PC-9 (cell line): ENCODE measurements around the gene GAA. TPM values are rescaled to one million over a fixed set of nuclear protein-coding genes. Genes with fewer than 3 reads are reported as not detected.

Source experiments
- BruUV-seq: library from RNA; stranded (reverse); fragments of 400-500 nt; replicated peaks from 2 replicates; lab custom pipeline; 2021; lab: Mats Ljungman, UMichigan
- CTCF ChIA-PET: fragments of 300-600 bp; sonication (Branson Sonifier 250); formaldehyde crosslinking; loops from one replicate; lab custom pipeline; 2022; ENCODE audit warnings: antibody characterized with exemption; lab: Charles Lee
- POLR2A ChIA-PET: fragments of 300-600 bp; sonication (Branson Sonifier 250); formaldehyde crosslinking; loops from one replicate; lab custom pipeline; 2022; ENCODE audit warnings: antibody characterized with exemption; ENCODE audit not compliant: unreplicated experiment; lab: Charles Lee
- DNase-seq, 2 experiments: peaks; one replicate each; pipeline versions ENCODE4 v3.0.0 to v3.0.0-alpha.2; 2015 to 2022; ENCODE audit warnings: mixed read lengths in 1 of 2
- H2AFZ ChIP-seq: fragments of 200-600 bp; sonication (generic); 2 replicates; pipeline ENCODE4 v1.8.1; 2017; ENCODE audit warnings: antibody characterized with exemption
- H3F3A ChIP-seq: fragments of 200-600 bp; sonication (generic); 2 replicates; pipeline ENCODE4 v1.8.1; 2017; ENCODE audit warnings: antibody characterized with exemption, mild to moderate bottlenecking, low read depth; ENCODE audit not compliant: insufficient read depth
- H3K27ac ChIP-seq: fragments of 200-600 bp; sonication (generic); 2 replicates; pipeline ENCODE4 v1.6.1; 2016; ENCODE audit warnings: mixed run types
- H3K27me3 ChIP-seq: fragments of 200-600 bp; sonication (generic); 2 replicates; pipeline ENCODE4 v1.6.1; 2016; ENCODE audit warnings: low read depth, mixed run types; ENCODE audit not compliant: insufficient read depth
- H3K36me3 ChIP-seq: fragments of 200-600 bp; sonication (generic); 2 replicates; pipeline ENCODE4 v1.6.1; 2016; ENCODE audit warnings: low read depth, mixed run types
- H3K4me1 ChIP-seq: fragments of 200-600 bp; sonication (generic); replicated peaks from 2 replicates; pipeline ENCODE4 v1.6.1; 2016; ENCODE audit warnings: mixed run types; ENCODE audit not compliant: insufficient read depth
- H3K4me2 ChIP-seq: fragments of 200-600 bp; sonication (generic); 2 replicates; pipeline ENCODE4 v1.6.1; 2017; ENCODE audit warnings: mixed run types
- H3K4me3 ChIP-seq: fragments of 200-600 bp; sonication (generic); 2 replicates; pipeline ENCODE4 v1.6.1; 2016; ENCODE audit warnings: mixed run types
- H3K79me2 ChIP-seq: fragments of 200-600 bp; sonication (generic); 2 replicates; pipeline ENCODE4 v1.6.1; 2017; ENCODE audit warnings: low read depth, mixed run types
- H3K9me2 ChIP-seq: fragments of 200-600 bp; sonication (generic); 2 replicates; pipeline ENCODE4 v1.8.1; 2017; ENCODE audit warnings: mild to moderate bottlenecking; ENCODE audit not compliant: insufficient read depth
- H3K9me3 ChIP-seq: fragments of 200-600 bp; sonication (generic); 2 replicates; pipeline ENCODE4 v1.8.1; 2016; ENCODE audit warnings: low read depth; ENCODE audit not compliant: insufficient read depth
- H4K20me1 ChIP-seq: fragments of 200-600 bp; sonication (generic); 2 replicates; pipeline ENCODE4 v1.8.1; 2017; ENCODE audit not compliant: insufficient read depth
- EZH2 ChIP-seq: fragments of 200-600 bp; sonication (generic); IDR thresholded peaks from 2 replicates; pipeline ENCODE4 v1.8.0; 2017; ENCODE audit warnings: antibody characterized with exemption, low read depth
- intact Hi-C: fragments of 100-400 bp; cut with micrococcal nuclease; formaldehyde crosslinking; loops from one replicate; pipeline ENCODE4 v1.10.0; 2022; ENCODE audit not compliant: unreplicated experiment
- total RNA-seq: library from RNA; stranded (reverse); gene quantifications from 2 replicates; pipeline ENCODE4 v1.2.3, GENCODE V29; 2021
- TF ChIP-seq, protein P1 (sequence below): fragments of 200-600 bp; sonication (generic); conservative IDR thresholded peaks from 2 replicates; pipeline ENCODE4 v1.6.1; 2017; ENCODE audit warnings: mixed run types, antibody characterized with exemption, mild to moderate bottlenecking, moderate library complexity

GAA gene
- total RNA-seq, 1 experiment from 2014 or later: 86.9 TPM

DNA sequence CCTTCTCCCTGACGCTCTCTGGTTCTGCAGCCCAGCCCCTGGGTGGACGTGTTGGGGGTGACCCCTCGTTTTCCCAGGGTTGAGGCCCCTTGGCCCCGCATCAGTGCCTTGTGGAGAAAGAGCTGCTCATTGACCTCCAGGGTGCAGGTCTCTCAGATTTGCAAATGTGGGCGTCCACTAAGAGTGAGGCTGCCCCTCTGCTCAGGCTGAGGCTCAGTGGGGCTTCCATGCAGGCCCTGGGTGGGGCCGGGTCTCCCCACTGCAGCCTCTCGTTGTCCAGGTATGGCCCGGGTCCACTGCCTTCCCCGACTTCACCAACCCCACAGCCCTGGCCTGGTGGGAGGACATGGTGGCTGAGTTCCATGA lies 9.0 kb downstream of the GAA start:
- intact Hi-C loops: no loop called here
- CTCF ChIA-PET: no interaction called here
- Histone ChIP-seq H3K79me2 (no peaks in the 10 kb centered on the region), H3K9me3 (no peaks in the 10 kb centered on the region), H3K4me2 (no peak overlapping the region), H3K36me3 (no peaks in the 10 kb centered on the region), H3K27me3 (no peaks in the 10 kb centered on the region), H3K27ac (no peak overlapping the region), H4K20me1 (no peaks in the 10 kb centered on the region), H2AFZ (no peak overlapping the region), H3K9me2 (no peaks in the 10 kb centered on the region), H3K4me1 (no peaks in the 10 kb centered on the region), H3K4me3 (no peak overlapping the region), H3F3A (no peaks in the 10 kb centered on the region)
- BruUV-seq: no TSS peak
- TF ChIP-seq, protein P1, sequence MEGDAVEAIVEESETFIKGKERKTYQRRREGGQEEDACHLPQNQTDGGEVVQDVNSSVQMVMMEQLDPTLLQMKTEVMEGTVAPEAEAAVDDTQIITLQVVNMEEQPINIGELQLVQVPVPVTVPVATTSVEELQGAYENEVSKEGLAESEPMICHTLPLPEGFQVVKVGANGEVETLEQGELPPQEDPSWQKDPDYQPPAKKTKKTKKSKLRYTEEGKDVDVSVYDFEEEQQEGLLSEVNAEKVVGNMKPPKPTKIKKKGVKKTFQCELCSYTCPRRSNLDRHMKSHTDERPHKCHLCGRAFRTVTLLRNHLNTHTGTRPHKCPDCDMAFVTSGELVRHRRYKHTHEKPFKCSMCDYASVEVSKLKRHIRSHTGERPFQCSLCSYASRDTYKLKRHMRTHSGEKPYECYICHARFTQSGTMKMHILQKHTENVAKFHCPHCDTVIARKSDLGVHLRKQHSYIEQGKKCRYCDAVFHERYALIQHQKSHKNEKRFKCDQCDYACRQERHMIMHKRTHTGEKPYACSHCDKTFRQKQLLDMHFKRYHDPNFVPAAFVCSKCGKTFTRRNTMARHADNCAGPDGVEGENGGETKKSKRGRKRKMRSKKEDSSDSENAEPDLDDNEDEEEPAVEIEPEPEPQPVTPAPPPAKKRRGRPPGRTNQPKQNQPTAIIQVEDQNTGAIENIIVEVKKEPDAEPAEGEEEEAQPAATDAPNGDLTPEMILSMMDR: no peak
- no peak for TF ChIP-seq EZH2
- POLR2A ChIA-PET: no interaction called here
- no peak for DNase-seq

DNA sequence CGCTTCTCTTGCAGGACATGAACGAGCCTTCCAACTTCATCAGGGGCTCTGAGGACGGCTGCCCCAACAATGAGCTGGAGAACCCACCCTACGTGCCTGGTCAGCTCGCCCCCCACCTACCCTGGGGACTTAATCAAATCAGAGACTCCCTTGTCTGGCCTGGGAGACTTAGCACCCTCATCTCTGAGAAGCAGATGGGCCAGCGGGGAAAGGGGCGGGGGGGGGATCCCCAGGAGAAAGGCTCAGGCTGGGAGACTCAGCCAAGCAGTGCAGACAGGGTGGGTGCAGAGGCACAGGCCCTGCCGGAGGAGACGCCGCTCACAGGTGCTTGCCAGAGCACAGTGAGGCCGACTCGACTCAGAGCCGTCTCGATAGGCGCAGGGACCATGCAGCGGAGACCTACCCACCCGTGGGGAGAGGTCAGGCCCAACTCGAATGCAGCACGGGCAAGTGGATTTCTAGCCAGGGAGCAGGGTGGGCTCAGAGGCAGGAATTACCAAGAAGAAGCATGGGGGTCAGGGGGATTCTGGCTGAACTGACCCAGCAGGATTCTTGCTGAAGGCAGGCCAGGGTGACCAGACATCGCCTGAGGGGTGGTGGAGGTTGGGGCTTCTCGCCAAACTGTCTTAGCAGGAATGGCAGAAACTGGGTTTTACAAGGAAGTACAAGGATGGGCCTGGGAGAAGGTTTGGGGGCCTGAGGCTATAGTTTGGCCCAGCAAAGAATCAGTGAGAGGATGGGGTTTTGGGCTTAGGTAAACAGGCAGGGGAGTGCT lies 9.7 kb downstream of the GAA start:
- ChIA-PET CTCF (no interaction called here), POLR2A (no interaction called here)
- no peaks in the 10 kb centered on the region for H3K79me2 ChIP-seq
- no peak overlapping the region for H3K4me3 ChIP-seq
- H4K20me1 ChIP-seq: no peaks in the 10 kb centered on the region
- DNase-seq: no peak
- no peaks in the 10 kb centered on the region for H3K27me3 ChIP-seq
- intact Hi-C loops: no loop called here
- no peak overlapping the region for H3K27ac ChIP-seq
- TF ChIP-seq EZH2: no peak
- TF ChIP-seq, protein P1: no peak
- H3K36me3 ChIP-seq: no peaks in the 10 kb centered on the region
- no peak overlapping the region for H3K4me2 ChIP-seq
- no peaks in the 10 kb centered on the region for H3K4me1 ChIP-seq
- H3F3A ChIP-seq: no peaks in the 10 kb centered on the region
- H3K9me2 ChIP-seq: no peaks in the 10 kb centered on the region
- H3K9me3 ChIP-seq: no peaks in the 10 kb centered on the region
- no peak overlapping the region for H2AFZ ChIP-seq
- BruUV-seq: no TSS peak

DNA sequence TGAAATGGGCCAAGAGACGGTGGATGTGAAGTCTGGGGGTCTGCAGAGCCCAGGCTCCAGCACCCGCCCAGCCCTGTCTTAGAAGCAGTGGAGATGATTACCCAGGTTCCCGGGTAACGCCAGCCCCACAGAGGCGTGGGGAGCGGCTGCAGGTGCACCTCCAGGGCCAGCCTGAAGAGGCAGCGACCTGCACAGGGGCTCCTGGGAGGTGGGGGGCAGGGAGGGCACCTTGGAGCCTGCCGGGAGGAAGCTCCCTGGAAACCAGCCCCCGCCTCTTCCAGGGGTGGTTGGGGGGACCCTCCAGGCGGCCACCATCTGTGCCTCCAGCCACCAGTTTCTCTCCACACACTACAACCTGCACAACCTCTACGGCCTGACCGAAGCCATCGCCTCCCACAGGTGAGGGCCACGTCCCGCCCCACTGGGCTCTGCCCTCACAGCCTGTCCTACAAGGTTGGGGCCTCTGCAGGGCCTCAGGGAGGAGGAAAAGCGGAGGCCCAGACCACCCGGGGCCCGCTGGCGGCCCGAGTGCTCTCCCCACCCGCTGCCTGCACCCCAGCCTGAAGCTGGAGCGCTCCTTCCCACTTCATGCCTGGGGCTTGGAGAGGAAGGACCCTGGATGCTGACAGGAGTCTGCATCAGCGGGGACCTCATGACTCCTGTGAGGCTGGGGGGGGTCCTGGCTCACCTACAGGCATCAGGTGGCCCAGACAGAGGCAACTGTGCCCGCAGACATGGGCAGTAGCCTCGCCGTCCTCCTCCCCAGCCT lies 10.5 kb downstream of the GAA start:
- CTCF ChIA-PET: no interaction called here
- H3K36me3 ChIP-seq: no peaks in the 10 kb centered on the region
- no peaks in the 10 kb centered on the region for H3K4me1 ChIP-seq
- H3K4me3 ChIP-seq: no peak overlapping the region
- no peaks in the 10 kb centered on the region for H3F3A ChIP-seq
- H3K79me2 ChIP-seq: no peaks in the 10 kb centered on the region
- POLR2A ChIA-PET: no interaction called here
- DNase-seq: no peak
- no peaks in the 10 kb centered on the region for H3K9me2 ChIP-seq
- H3K9me3 ChIP-seq: no peaks in the 10 kb centered on the region
- H2AFZ ChIP-seq: no peak overlapping the region
- H3K4me2 ChIP-seq: no peak overlapping the region
- BruUV-seq: no TSS peak
- intact Hi-C loops: no loop called here
- no peak overlapping the region for H3K27ac ChIP-seq
- no peaks in the 10 kb centered on the region for H3K27me3 ChIP-seq
- no peaks in the 10 kb centered on the region for H4K20me1 ChIP-seq
- TF ChIP-seq, protein P1: no peak
- no peak for TF ChIP-seq EZH2
